ENCODE measurements around the gene COA3. TPM values are rescaled to one million over a fixed set of nuclear protein-coding genes. Genes with fewer than 3 reads are reported as not detected.
A peak's percentile ranks its signal among the peaks of the same experiment; 100 is the strongest.

COA3 gene
- total RNA-seq, 1 experiment from 2014 or later = 89.7 TPM

- peak overlapping the region; percentile 96 for H3K4me3 ChIP-seq (ENCODE audit: insufficient read depth, low read depth, low read length)
- DNase-seq = no peak
- peaks cover 3% of the 10 kb centered on the region for H3K27me3 ChIP-seq (ENCODE audit: control insufficient read depth, insufficient read depth, low read length)
- no peaks in the 10 kb centered on the region; the same call in 1 of the 2 replicates for H3K36me3 ChIP-seq (replicated peaks; ENCODE audit: control insufficient read depth, insufficient read depth, low read length)
Observed at GRCh38 chr17:42797067-42798007, 1.2 kb downstream of the COA3 start.

- H3K4me3 ChIP-seq (ENCODE audit: insufficient read depth, low read depth, low read length) = no peak overlapping the region
- H3K36me3 ChIP-seq (replicated peaks; ENCODE audit: control insufficient read depth, insufficient read depth, low read length) = no peaks in the 10 kb centered on the region; the same call in 1 of the 2 replicates
- peaks cover 3% of the 10 kb centered on the region; the same call in 1 of the 2 replicates for H3K27me3 ChIP-seq (ENCODE audit: control insufficient read depth, insufficient read depth, low read length)
- DNase-seq = no peak
Observed at GRCh38 chr17:42796066-42796758, 2.3 kb downstream of the COA3 start.

DNA sequence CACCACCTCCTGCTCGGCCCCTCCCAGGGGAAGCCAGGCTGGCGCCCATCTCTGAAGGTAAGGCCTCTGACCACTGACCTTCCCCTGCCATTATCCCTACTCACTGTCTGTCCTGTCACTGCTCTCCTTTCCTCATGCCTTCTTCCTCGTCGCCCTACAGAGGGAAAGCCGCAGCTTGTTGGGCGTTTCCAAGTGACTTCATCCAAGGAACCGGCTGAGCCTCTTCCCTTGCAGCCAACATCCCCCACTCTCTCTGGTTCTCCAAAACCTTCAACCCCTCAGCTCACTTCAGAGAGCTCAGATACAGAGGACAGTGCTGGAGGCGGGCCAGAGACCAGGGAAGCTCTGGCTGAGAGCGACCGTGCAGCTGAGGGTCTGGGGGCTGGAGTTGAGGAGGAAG, 3.0 kb downstream of the COA3 start:
- H3K4me3 ChIP-seq (ENCODE audit: insufficient read depth, low read depth, low read length) = no peak overlapping the region
- no peaks in the 10 kb centered on the region; the same call in 1 of the 2 replicates for H3K36me3 ChIP-seq (replicated peaks; ENCODE audit: control insufficient read depth, insufficient read depth, low read length)
- DNase-seq = no peak
- peaks cover 3% of the 10 kb centered on the region; the same call in 1 of the 2 replicates for H3K27me3 ChIP-seq (ENCODE audit: control insufficient read depth, insufficient read depth, low read length)

DNA sequence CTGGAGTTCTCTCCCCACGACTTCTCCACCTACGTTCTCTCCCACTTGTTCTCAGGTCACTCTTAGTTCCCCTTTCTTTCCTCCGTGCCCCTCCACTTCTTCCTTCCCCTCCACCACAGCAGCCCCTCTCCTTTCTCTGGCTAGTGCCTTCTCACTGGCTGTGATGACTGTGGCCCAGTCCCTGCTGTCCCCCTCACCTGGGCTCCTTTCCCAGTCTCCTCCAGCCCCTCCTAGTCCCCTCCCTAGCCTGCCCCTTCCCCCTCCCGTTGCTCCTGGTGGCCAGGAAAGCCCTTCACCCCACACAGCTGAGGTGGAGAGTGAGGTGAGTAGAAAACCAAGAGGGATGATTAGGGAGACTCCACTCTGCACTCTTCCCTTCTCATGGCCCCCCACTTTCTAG, 3.4 kb downstream of the COA3 start:
- Histone ChIP-seq H3K27me3 (ENCODE audit: control insufficient read depth, insufficient read depth, low read length) (peaks cover 3% of the 10 kb centered on the region; the same call in 1 of the 2 replicates), H3K4me3 (ENCODE audit: insufficient read depth, low read depth, low read length) (no peak overlapping the region), H3K36me3 (replicated peaks; ENCODE audit: control insufficient read depth, insufficient read depth, low read length) (no peaks in the 10 kb centered on the region; the same call in 1 of the 2 replicates)
- no peak for DNase-seq

GRCh38 chr17:42792545-42792944, 6.0 kb downstream of the COA3 start:
- H3K4me3 ChIP-seq (ENCODE audit: insufficient read depth, low read depth, low read length) = no peak overlapping the region
- no peaks in the 10 kb centered on the region; the same call in 1 of the 2 replicates for H3K36me3 ChIP-seq (replicated peaks; ENCODE audit: control insufficient read depth, insufficient read depth, low read length)
- no peak for DNase-seq
- no peaks in the 10 kb centered on the region for H3K27me3 ChIP-seq (ENCODE audit: control insufficient read depth, insufficient read depth, low read length)

GRCh38 chr17:42791948-42792347, 6.6 kb downstream of the COA3 start:
- Histone ChIP-seq H3K27me3 (ENCODE audit: control insufficient read depth, insufficient read depth, low read length) (no peaks in the 10 kb centered on the region), H3K36me3 (replicated peaks; ENCODE audit: control insufficient read depth, insufficient read depth, low read length) (no peaks in the 10 kb centered on the region; the same call in 1 of the 2 replicates), H3K4me3 (ENCODE audit: insufficient read depth, low read depth, low read length) (no peak overlapping the region)
- DNase-seq = no peak

DNA sequence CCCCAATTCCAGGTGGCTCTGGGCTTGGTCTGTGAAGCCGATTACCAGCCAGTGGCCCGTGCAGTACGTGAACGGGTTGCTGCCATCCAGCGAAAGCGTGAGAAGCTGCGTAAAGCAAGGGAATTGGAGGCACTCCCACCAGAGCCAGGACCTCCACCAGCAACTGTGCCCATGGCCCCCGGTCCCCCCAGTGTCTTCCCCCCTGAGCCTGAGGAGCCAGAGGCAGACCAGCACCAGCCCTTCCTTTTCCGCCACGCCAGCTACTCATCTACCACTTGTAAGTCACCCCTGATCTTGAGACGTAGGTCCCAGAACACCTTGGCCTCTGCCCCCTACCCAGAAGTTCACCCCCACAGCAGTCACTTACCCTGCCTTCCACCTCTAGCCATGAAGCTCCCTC, 11.2 kb downstream of the COA3 start:
- H3K36me3 ChIP-seq (replicated peaks; ENCODE audit: control insufficient read depth, insufficient read depth, low read length) = no peaks in the 10 kb centered on the region
- H3K4me3 ChIP-seq (ENCODE audit: insufficient read depth, low read depth, low read length) = no peak overlapping the region
- no peak for DNase-seq
- H3K27me3 ChIP-seq (ENCODE audit: control insufficient read depth, insufficient read depth, low read length) = peaks cover 8% of the 10 kb centered on the region

GRCh38 chr17:42784811-42785592, 13.5 kb downstream of the COA3 start:
- DNase-seq = no peak
- Histone ChIP-seq H3K4me3 (ENCODE audit: insufficient read depth, low read depth, low read length) (no peak overlapping the region), H3K27me3 (ENCODE audit: control insufficient read depth, insufficient read depth, low read length) (peaks cover 22% of the 10 kb centered on the region), H3K36me3 (replicated peaks; ENCODE audit: control insufficient read depth, insufficient read depth, low read length) (no peaks in the 10 kb centered on the region)

DNA sequence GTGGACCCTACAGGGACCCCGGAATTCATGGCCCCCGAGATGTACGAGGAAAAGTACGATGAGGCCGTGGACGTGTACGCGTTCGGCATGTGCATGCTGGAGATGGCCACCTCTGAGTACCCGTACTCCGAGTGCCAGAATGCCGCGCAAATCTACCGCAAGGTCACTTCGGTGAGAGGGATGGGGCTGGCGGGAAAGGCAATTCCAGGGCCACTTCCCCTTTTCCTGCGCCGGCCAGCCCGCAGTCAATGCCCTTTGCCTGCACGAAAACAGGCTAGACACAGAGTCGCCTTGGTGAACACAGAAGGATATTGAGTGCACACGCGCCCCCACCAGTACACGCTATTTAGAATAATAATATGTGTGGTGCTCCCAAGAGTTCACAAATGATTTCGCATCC, 14.1 kb downstream of the COA3 start:
- DNase-seq = no peak
- Histone ChIP-seq H3K27me3 (ENCODE audit: control insufficient read depth, insufficient read depth, low read length) (peaks cover 22% of the 10 kb centered on the region), H3K36me3 (replicated peaks; ENCODE audit: control insufficient read depth, insufficient read depth, low read length) (no peaks in the 10 kb centered on the region), H3K4me3 (ENCODE audit: insufficient read depth, low read depth, low read length) (no peak overlapping the region)

DNA sequence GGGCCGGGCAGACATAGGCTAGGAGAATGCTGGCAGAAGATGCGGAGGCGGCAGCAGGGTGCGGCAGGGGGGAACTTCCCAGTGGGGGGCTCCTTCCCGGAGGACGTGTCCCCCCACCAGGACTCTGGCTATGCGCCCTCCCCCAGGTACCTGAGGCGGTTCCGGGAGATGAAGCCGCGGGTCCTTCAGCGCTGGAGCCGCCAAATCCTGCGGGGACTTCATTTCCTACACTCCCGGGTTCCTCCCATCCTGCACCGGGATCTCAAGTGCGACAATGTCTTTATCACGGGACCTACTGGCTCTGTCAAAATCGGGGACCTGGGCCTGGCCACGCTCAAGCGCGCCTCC, 14.7 kb downstream of the COA3 start:
- H3K4me3 ChIP-seq (ENCODE audit: insufficient read depth, low read depth, low read length) = no peak overlapping the region
- peaks cover 22% of the 10 kb centered on the region for H3K27me3 ChIP-seq (ENCODE audit: control insufficient read depth, insufficient read depth, low read length)
- H3K36me3 ChIP-seq (replicated peaks; ENCODE audit: control insufficient read depth, insufficient read depth, low read length) = no peaks in the 10 kb centered on the region; the same call in 1 of the 2 replicates
- peak; percentile 54 for DNase-seq

DNA sequence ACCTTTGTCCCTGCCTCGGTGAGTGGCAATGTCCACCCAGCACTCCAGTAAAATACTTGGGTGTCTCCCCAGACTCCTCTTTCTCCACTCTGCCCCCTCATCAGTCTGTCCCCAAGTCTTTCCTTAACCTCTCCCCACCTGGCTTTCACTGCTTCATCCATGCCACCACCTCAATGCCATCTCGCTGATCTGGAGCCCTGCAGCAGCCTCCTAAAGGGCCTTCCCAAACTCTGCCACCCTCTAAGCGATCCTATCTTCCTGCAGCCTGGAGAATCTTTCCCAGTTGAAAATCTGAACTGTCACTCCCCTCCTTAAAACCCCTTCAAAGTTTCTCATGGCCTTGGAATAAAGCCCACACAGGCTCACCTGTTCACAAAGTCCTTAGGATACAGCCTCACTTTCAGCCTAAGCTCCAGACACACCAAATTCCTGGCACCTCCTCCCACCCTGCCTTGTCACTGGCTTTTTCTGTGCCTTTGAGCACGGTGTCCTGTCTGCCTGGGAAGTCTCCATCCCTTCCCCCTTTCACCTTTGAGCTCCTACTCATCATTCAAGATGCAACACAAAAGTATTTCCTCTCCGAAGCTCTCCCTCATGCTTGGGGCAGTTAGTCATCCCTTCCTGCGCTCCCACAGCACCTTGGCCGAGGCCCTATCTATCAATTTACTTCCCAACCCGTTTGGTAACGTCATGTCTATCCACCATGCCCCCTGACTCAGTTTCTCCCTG, 15.3 kb downstream of the COA3 start:
- DNase-seq = no peak
- Histone ChIP-seq H3K27me3 (ENCODE audit: control insufficient read depth, insufficient read depth, low read length) (peaks cover 22% of the 10 kb centered on the region), H3K4me3 (ENCODE audit: insufficient read depth, low read depth, low read length) (no peak overlapping the region), H3K36me3 (replicated peaks; ENCODE audit: control insufficient read depth, insufficient read depth, low read length) (peaks cover 4% of the 10 kb centered on the region)

DNA sequence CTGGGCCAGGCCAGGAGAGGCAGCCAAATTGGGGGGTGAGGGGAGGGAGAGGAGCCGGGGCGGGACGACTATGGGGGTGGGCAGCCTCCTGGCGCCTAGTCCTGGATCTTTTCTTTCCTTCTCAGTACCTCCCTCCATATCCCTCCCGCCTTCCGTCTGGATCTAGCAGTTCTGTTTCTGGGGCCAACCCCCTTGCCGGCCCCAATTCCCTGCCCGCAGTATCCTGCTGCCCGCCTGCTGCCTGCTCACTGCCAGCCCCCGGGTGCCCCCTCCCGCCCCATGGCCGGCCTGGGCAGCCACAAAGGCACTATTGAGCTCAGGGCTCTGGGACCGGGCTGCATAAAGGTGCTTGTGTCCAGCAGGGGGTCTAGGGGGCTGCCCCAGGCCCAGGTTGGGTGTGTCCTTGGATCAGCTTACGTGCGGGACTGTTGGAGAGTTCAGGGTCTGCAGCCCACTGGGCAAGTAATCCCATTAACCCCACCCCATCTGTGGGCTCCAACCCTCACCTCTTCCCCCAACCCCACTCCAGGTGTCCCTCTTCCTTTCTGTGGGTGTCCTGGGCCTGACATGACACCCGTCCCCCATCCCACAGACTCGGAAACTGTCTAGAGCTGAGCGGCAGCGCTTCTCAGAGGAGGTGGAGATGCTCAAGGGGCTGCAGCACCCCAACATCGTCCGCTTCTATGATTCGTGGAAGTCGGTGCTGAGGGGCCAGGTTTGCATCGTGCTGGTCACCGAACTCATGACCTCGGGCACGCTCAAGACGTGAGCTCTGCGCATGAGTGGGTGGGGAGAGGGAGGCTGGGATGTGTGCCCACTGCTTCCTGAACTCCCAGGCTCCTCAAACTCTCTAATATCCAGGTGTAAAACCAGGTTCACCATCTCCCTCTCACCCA, 16.1 kb downstream of the COA3 start:
- Histone ChIP-seq H3K4me3 (ENCODE audit: insufficient read depth, low read depth, low read length) (no peak overlapping the region), H3K27me3 (ENCODE audit: control insufficient read depth, insufficient read depth, low read length) (peaks cover 22% of the 10 kb centered on the region), H3K36me3 (replicated peaks; ENCODE audit: control insufficient read depth, insufficient read depth, low read length) (peaks cover 7% of the 10 kb centered on the region)
- peak; percentile 63 for DNase-seq

DNA sequence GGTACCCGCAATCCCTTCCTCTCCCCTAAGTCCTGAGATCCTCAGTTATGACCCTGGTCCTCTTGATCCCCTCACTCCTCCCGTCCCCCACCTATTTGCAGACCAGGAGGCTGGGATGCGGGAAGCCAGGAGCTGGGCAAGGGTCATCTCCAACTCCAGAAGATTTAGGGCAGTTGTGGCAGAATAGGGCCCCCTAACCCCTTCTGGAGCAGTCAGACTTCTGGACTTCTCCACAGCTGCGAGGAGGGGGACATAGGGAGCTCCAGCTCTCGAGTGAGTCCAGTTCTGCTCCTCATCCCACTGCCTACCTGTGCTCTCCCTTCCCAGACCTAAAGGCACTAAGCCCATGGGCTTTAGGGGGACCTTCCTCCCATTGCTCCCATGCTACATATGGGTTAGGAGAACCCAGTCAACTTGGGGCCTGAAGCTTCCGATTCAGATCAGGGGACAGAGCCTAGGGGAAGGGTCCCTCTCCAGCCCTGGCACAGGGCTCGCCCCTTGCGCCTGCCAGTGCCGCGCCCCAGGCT, 16.8 kb downstream of the COA3 start:
- Histone ChIP-seq H3K4me3 (ENCODE audit: insufficient read depth, low read depth, low read length) (no peak overlapping the region), H3K27me3 (ENCODE audit: control insufficient read depth, insufficient read depth, low read length) (peaks cover 22% of the 10 kb centered on the region), H3K36me3 (replicated peaks; ENCODE audit: control insufficient read depth, insufficient read depth, low read length) (peaks cover 8% of the 10 kb centered on the region)
- no peak for DNase-seq

Data from H7 (cell line).